ENCODE data around the gene TXNL4A. TPM values are rescaled to one million over a fixed set of nuclear protein-coding genes. Genes with fewer than 3 reads are reported as not detected.
A peak's percentile ranks its signal among the peaks of the same experiment; 100 is the strongest.

Gene TXNL4A
- total RNA-seq, 1 donor from 2014 or later = 144 TPM

GRCh38 chr18:79949697-79950487 lies 38.5 kb downstream of the TXNL4A start:
- Mint-ChIP-seq H3K4me3 (peak overlapping the region; percentile 92), H3K9me3 (no peaks in the 10 kb centered on the region), H3K27ac (ENCODE audit: unreplicated experiment) (no peak overlapping the region), H3K36me3 (ENCODE audit: low read depth) (no peaks in the 10 kb centered on the region), H3K4me1 (peaks cover 18% of the 10 kb centered on the region), H3K27me3 (ENCODE audit: low read depth) (peaks cover 27% of the 10 kb centered on the region)
- DNase-seq (ENCODE audit: low read depth, low spot score) = no peak
- TF ChIP-seq, protein P1, sequence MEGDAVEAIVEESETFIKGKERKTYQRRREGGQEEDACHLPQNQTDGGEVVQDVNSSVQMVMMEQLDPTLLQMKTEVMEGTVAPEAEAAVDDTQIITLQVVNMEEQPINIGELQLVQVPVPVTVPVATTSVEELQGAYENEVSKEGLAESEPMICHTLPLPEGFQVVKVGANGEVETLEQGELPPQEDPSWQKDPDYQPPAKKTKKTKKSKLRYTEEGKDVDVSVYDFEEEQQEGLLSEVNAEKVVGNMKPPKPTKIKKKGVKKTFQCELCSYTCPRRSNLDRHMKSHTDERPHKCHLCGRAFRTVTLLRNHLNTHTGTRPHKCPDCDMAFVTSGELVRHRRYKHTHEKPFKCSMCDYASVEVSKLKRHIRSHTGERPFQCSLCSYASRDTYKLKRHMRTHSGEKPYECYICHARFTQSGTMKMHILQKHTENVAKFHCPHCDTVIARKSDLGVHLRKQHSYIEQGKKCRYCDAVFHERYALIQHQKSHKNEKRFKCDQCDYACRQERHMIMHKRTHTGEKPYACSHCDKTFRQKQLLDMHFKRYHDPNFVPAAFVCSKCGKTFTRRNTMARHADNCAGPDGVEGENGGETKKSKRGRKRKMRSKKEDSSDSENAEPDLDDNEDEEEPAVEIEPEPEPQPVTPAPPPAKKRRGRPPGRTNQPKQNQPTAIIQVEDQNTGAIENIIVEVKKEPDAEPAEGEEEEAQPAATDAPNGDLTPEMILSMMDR (conservative IDR thresholded peaks at IDR 0.05) = no peak

- Mint-ChIP-seq H3K36me3 (ENCODE audit: low read depth) (no peaks in the 10 kb centered on the region), H3K4me1 (peaks cover 18% of the 10 kb centered on the region), H3K27ac (ENCODE audit: unreplicated experiment) (no peak overlapping the region), H3K4me3 (peak overlapping the region; percentile 75), H3K27me3 (ENCODE audit: low read depth) (peaks cover 18% of the 10 kb centered on the region), H3K9me3 (no peaks in the 10 kb centered on the region)
- TF ChIP-seq, protein P1 (conservative IDR thresholded peaks at IDR 0.05) = no peak
- DNase-seq (ENCODE audit: low read depth, low spot score) = no peak
These were observed 39.5 kb downstream of the TXNL4A start for GRCh38 chr18:79948719-79949411.

DNA sequence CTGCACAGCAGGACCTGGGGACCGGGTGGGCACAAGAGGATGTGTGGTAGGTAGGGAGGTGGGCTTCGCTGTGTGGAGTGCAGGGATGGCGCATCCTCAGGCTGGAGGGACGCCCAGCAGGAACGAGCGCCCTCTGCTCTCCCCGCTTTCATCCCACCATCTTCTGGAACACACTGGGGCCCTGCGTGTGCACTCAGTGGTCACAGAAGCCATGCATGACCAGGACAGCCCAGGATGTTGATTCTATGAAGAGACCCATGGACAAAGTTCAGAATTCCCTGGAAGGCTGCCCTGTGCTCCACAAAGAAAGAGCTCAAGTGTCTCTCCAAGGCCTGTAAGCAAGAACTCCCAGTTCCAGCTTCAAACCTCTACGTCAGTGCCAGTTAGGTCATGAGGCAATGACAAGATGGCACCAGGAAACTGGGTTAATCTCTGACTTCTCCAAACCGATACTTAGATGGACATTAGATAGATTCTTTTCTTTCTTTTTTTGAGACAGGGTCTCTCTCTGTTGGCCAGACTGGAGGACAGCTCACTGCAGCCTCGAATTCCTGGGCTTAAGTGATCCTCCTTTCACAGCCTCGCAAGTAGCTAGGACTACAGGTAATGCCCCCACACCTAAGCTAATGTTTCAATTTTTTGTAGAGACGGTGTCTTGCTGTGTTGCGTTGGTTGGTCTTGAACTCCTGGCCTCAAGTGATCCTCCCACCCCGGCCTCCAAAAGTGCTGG lies 40.3 kb downstream of the TXNL4A start:
- no peak overlapping the region for H3K27ac Mint-ChIP-seq (ENCODE audit: unreplicated experiment)
- H3K27me3 Mint-ChIP-seq (ENCODE audit: low read depth) = peaks cover 10% of the 10 kb centered on the region
- no peak for DNase-seq (ENCODE audit: low read depth, low spot score)
- peak overlapping the region; percentile 75 for H3K4me3 Mint-ChIP-seq
- no peaks in the 10 kb centered on the region for H3K36me3 Mint-ChIP-seq (ENCODE audit: low read depth)
- no peaks in the 10 kb centered on the region for H3K9me3 Mint-ChIP-seq
- peaks cover 18% of the 10 kb centered on the region for H3K4me1 Mint-ChIP-seq
- TF ChIP-seq, protein P1 (conservative IDR thresholded peaks at IDR 0.05) = no peak

GRCh38 chr18:79947054-79947755 lies 41.2 kb downstream of the TXNL4A start:
- H3K4me1 Mint-ChIP-seq = peaks cover 18% of the 10 kb centered on the region

More at GRCh38 chr18:79947054-79947755, 41.2 kb downstream of the TXNL4A start:
- Mint-ChIP-seq H3K27ac (ENCODE audit: unreplicated experiment) (no peak overlapping the region), H3K27me3 (ENCODE audit: low read depth) (peaks cover 3% of the 10 kb centered on the region), H3K36me3 (ENCODE audit: low read depth) (no peaks in the 10 kb centered on the region), H3K9me3 (no peaks in the 10 kb centered on the region), H3K4me3 (no peak overlapping the region)
- TF ChIP-seq, protein P1 (conservative IDR thresholded peaks at IDR 0.05) = no peak
- DNase-seq (ENCODE audit: low read depth, low spot score) = no peak
